Activated T-helper 2 cell treated with anti-CD3 and anti-CD28 coated beads, Interferon-gamma antibody, Interleukin-2, Interleukin-4, amounts not matched to agents 10 μg/mL and 5 μg/mL and 100 μg/mL, durations not matched to agents 14 hours and 24 hours and 36 hours (primary cell): ENCODE results near the gene SPG11. TPM values are rescaled to one million over a fixed set of nuclear protein-coding genes. Genes with fewer than 3 reads are reported as not detected.

Experiments used
- DNase-seq: peaks from one replicate; pipeline ENCODE4 v3.0.0; 2021; ENCODE audit warnings: low spot score
- H3K27ac Mint-ChIP-seq: one replicate; pipeline ENCODE4 v1.8.0; 2021; ENCODE audit warnings: mixed read lengths
- H3K27me3 Mint-ChIP-seq: one replicate; pipeline ENCODE4 v1.8.0; 2021; ENCODE audit warnings: low read depth, mixed read lengths
- H3K36me3 Mint-ChIP-seq: one replicate; pipeline ENCODE4 v1.8.0; 2021; ENCODE audit warnings: low read depth, mixed read lengths
- H3K4me1 Mint-ChIP-seq: one replicate; pipeline ENCODE4 v1.8.0; 2021; ENCODE audit warnings: low read depth, mixed read lengths
- H3K4me3 Mint-ChIP-seq: one replicate; pipeline ENCODE4 v1.8.0; 2021; ENCODE audit warnings: low read depth, mild to moderate bottlenecking, moderate library complexity, mixed read lengths
- H3K9me3 Mint-ChIP-seq: one replicate; pipeline ENCODE4 v1.8.0; 2021; ENCODE audit warnings: mixed read lengths
- intact Hi-C: fragments of 100-400 bp; cut with micrococcal nuclease; formaldehyde crosslinking; loops from one replicate; pipeline ENCODE4 v1.15.1; 2023
- total RNA-seq: library from RNA; stranded (reverse); gene quantifications from 2 replicates; pipeline ENCODE4 v1.2.3, GENCODE V29; 2022

Gene SPG11
- total RNA-seq, 1 donor from 2014 or later, result 75.8 TPM

GRCh38 chr15:44667039-44667360, 3.5 kb upstream of the SPG11 start:
- DNase-seq, result no peak
- peak overlapping the region; percentile 72 for H3K4me3 Mint-ChIP-seq
- intact Hi-C loops, result loop anchor here (2.0 kb wide), 1 partner anchor 16 kb away; no protein-coding TSS in a partner anchor
- H3K36me3 Mint-ChIP-seq, result no peaks in the 10 kb centered on the region
- no peaks in the 10 kb centered on the region for H3K27me3 Mint-ChIP-seq
- H3K9me3 Mint-ChIP-seq, result no peaks in the 10 kb centered on the region
- H3K27ac Mint-ChIP-seq, result peak overlapping the region; percentile 93
- peaks cover 58% of the 10 kb centered on the region for H3K4me1 Mint-ChIP-seq

GRCh38 chr15:44666210-44667038, 3.0 kb upstream of the SPG11 start:
- Mint-ChIP-seq H3K27ac (peak overlapping the region; percentile 93), H3K4me3 (peak overlapping the region; percentile 72), H3K36me3 (peaks cover 3% of the 10 kb centered on the region), H3K4me1 (peaks cover 55% of the 10 kb centered on the region), H3K27me3 (no peaks in the 10 kb centered on the region), H3K9me3 (no peaks in the 10 kb centered on the region)
- intact Hi-C loops, result loop anchor here (2.0 kb wide), 1 partner anchor 16 kb away; no protein-coding TSS in a partner anchor
- DNase-seq, result no peak

- H3K36me3 Mint-ChIP-seq, result peaks cover 21% of the 10 kb centered on the region
- no peaks in the 10 kb centered on the region for H3K27me3 Mint-ChIP-seq
- intact Hi-C loops, result loop anchor here (1.0 to 2.0 kb wide), 4 partner anchors 15 to 74 kb away; partner anchors contain the start of genes B2M, PATL2 and TRIM69
- peak overlapping the region; percentile 90 for H3K4me3 Mint-ChIP-seq
- peak; percentile 84 for DNase-seq
- H3K4me1 Mint-ChIP-seq, result peaks cover 46% of the 10 kb centered on the region
- H3K27ac Mint-ChIP-seq, result peak overlapping the region; percentile 98
- H3K9me3 Mint-ChIP-seq, result no peaks in the 10 kb centered on the region
These were observed 718 bp downstream of the SPG11 start for GRCh38 chr15:44662478-44663409.

- peaks cover 41% of the 10 kb centered on the region for H3K4me1 Mint-ChIP-seq
- no peaks in the 10 kb centered on the region for H3K9me3 Mint-ChIP-seq
- H3K27ac Mint-ChIP-seq, result peak overlapping the region; percentile 31
- peaks cover 29% of the 10 kb centered on the region for H3K36me3 Mint-ChIP-seq
- no peaks in the 10 kb centered on the region for H3K27me3 Mint-ChIP-seq
- peak overlapping the region; percentile 61 for H3K4me3 Mint-ChIP-seq
- intact Hi-C loops, result no loop called here
- no peak for DNase-seq
These were observed 1.9 kb downstream of the SPG11 start for GRCh38 chr15:44661576-44661975.

- Mint-ChIP-seq H3K36me3 (peaks cover 45% of the 10 kb centered on the region), H3K4me1 (peaks cover 32% of the 10 kb centered on the region), H3K27ac (peak overlapping the region; percentile 23), H3K27me3 (no peaks in the 10 kb centered on the region), H3K4me3 (no peak overlapping the region), H3K9me3 (no peaks in the 10 kb centered on the region)
- DNase-seq, result no peak
- intact Hi-C loops, result loop anchor here (10.0 kb wide), 1 partner anchor 64 kb away; no protein-coding TSS in a partner anchor
These were observed 4.4 kb downstream of the SPG11 start for GRCh38 chr15:44659056-44659455.

GRCh38 chr15:44657378-44657777, 6.1 kb downstream of the SPG11 start:
- intact Hi-C loops, result loop anchor here (10.0 kb wide), 1 partner anchor 63 kb away; no protein-coding TSS in a partner anchor
- no peak for DNase-seq
- H3K36me3 Mint-ChIP-seq, result peaks cover 56% of the 10 kb centered on the region
- H3K4me3 Mint-ChIP-seq, result no peak overlapping the region
- peaks cover 28% of the 10 kb centered on the region for H3K4me1 Mint-ChIP-seq
- no peaks in the 10 kb centered on the region for H3K27me3 Mint-ChIP-seq
- H3K27ac Mint-ChIP-seq, result no peak overlapping the region
- H3K9me3 Mint-ChIP-seq, result no peaks in the 10 kb centered on the region

GRCh38 chr15:44656913-44657312, 6.5 kb downstream of the SPG11 start:
- H3K4me1 Mint-ChIP-seq, result peaks cover 28% of the 10 kb centered on the region
- H3K27ac Mint-ChIP-seq, result no peak overlapping the region
- DNase-seq, result no peak
- intact Hi-C loops, result loop anchor here (10.0 kb wide), 1 partner anchor 62 kb away; no protein-coding TSS in a partner anchor
- peaks cover 60% of the 10 kb centered on the region for H3K36me3 Mint-ChIP-seq
- no peaks in the 10 kb centered on the region for H3K27me3 Mint-ChIP-seq
- no peak overlapping the region for H3K4me3 Mint-ChIP-seq
- no peaks in the 10 kb centered on the region for H3K9me3 Mint-ChIP-seq

GRCh38 chr15:44656298-44656697, 7.2 kb downstream of the SPG11 start:
- H3K27ac Mint-ChIP-seq, result peak overlapping the region; percentile 23
- peaks cover 64% of the 10 kb centered on the region for H3K36me3 Mint-ChIP-seq
- no peaks in the 10 kb centered on the region for H3K27me3 Mint-ChIP-seq
- no peak overlapping the region for H3K4me3 Mint-ChIP-seq
- no peaks in the 10 kb centered on the region for H3K9me3 Mint-ChIP-seq
- intact Hi-C loops, result loop anchor here (10.0 kb wide), 1 partner anchor 61 kb away; no protein-coding TSS in a partner anchor
- no peak for DNase-seq
- H3K4me1 Mint-ChIP-seq, result peaks cover 25% of the 10 kb centered on the region

- no peak overlapping the region for H3K4me3 Mint-ChIP-seq
- no peaks in the 10 kb centered on the region for H3K27me3 Mint-ChIP-seq
- H3K4me1 Mint-ChIP-seq, result peaks cover 17% of the 10 kb centered on the region
- H3K27ac Mint-ChIP-seq, result no peak overlapping the region
- peaks cover 70% of the 10 kb centered on the region for H3K36me3 Mint-ChIP-seq
- intact Hi-C loops, result loop anchor here (10.0 kb wide), 1 partner anchor 60 kb away; no protein-coding TSS in a partner anchor
- no peak for DNase-seq
- no peaks in the 10 kb centered on the region for H3K9me3 Mint-ChIP-seq
These were observed 8.6 kb downstream of the SPG11 start for GRCh38 chr15:44654858-44655257.

- H3K4me3 Mint-ChIP-seq, result no peak overlapping the region
- H3K27ac Mint-ChIP-seq, result no peak overlapping the region
- intact Hi-C loops, result no loop called here
- peaks cover 19% of the 10 kb centered on the region for H3K9me3 Mint-ChIP-seq
- H3K4me1 Mint-ChIP-seq, result peaks cover 35% of the 10 kb centered on the region
- no peaks in the 10 kb centered on the region for H3K27me3 Mint-ChIP-seq
- H3K36me3 Mint-ChIP-seq, result peaks cover 80% of the 10 kb centered on the region
- DNase-seq, result no peak
These were observed 15.8 kb downstream of the SPG11 start for GRCh38 chr15:44647637-44648036.

GRCh38 chr15:44647036-44647435, 16.4 kb downstream of the SPG11 start:
- H3K27ac Mint-ChIP-seq, result peak overlapping the region; percentile 21
- H3K9me3 Mint-ChIP-seq, result peaks cover 19% of the 10 kb centered on the region
- no peak overlapping the region for H3K4me3 Mint-ChIP-seq
- H3K4me1 Mint-ChIP-seq, result peaks cover 35% of the 10 kb centered on the region
- peaks cover 82% of the 10 kb centered on the region for H3K36me3 Mint-ChIP-seq
- no peaks in the 10 kb centered on the region for H3K27me3 Mint-ChIP-seq
- intact Hi-C loops, result no loop called here
- DNase-seq, result no peak

GRCh38 chr15:44646460-44646859, 17.0 kb downstream of the SPG11 start:
- H3K36me3 Mint-ChIP-seq, result peaks cover 82% of the 10 kb centered on the region
- H3K4me1 Mint-ChIP-seq, result peaks cover 38% of the 10 kb centered on the region
- H3K27me3 Mint-ChIP-seq, result no peaks in the 10 kb centered on the region
- H3K27ac Mint-ChIP-seq, result peak overlapping the region; percentile 16
- H3K4me3 Mint-ChIP-seq, result no peak overlapping the region
- no peak for DNase-seq
- intact Hi-C loops, result no loop called here
- peaks cover 19% of the 10 kb centered on the region for H3K9me3 Mint-ChIP-seq
